HepG2 (cell line): Measurements from ENCODE around the gene CYB561. TPM values are rescaled to one million over a fixed set of nuclear protein-coding genes. Genes with fewer than 3 reads are reported as not detected.

ENCODE experiments used
- ATAC-seq: fragments of 200-7000 bp; cut with Tn5 transposase; 3 replicates; pipeline ENCODE4 v1.9.1; 2020; ENCODE audit warnings: mild to moderate bottlenecking, moderate library complexity
- BruUV-seq: library from RNA; stranded (reverse); fragments of 400-500 nt; replicated peaks from 2 replicates; lab custom pipeline; 2021; lab: Mats Ljungman, UMichigan
- CTCF ChIA-PET: fragments of 300-600 bp; formaldehyde crosslinking; extraction: SDS; loops from one replicate; lab custom pipeline; 2021; ENCODE audit warnings: low total read pairs, inconsistent platforms, low intra/inter-chr PET ratio; lab: Yijun Ruan, JAX
- POLR2A ChIA-PET: fragments of 350-600 bp; sonication (Branson Sonifier 250); formaldehyde crosslinking; loops from one replicate; lab custom pipeline; 2020; ENCODE audit warnings: antibody characterized with exemption, inconsistent platforms; lab: Yijun Ruan, JAX
- DNase-seq: peaks from one replicate; pipeline ENCODE4 v3.0.0-alpha.2; 2015; ENCODE audit warnings: low spot score
- FAIRE-seq: peaks from 3 replicates; lab custom pipeline; 2011; peaks lifted over from hg19 to GRCh38; lab: Jason Lieb, UNC
- H2AFZ ChIP-seq: one replicate; pipeline ENCODE4 v1.6.1; 2011; ENCODE audit warnings: low read length, inconsistent platforms
- H3K27ac ChIP-seq: fragments of 300-600 bp; 3 replicates; pipeline ENCODE4 v1.8.0; 2011; ENCODE audit warnings: mixed run types, mild to moderate bottlenecking, mixed read lengths, low read length, inconsistent platforms; ENCODE audit not compliant: insufficient read depth; ENCODE audit errors: extremely low read length
- H3K27me3 ChIP-seq, 2 experiments: fragments of 200-600 bp in 1 of 2; 2 replicates in 1 of 2; 3 replicates in 1 of 2; pipeline versions ENCODE4 v1.6.0 to v1.8.0; 2011; ENCODE audit warnings: low read length in 2 of 2, mild to moderate bottlenecking in 2 of 2, moderate library complexity in 2 of 2, inconsistent platforms in 1 of 2; ENCODE audit not compliant: insufficient read depth in 2 of 2, control insufficient read depth in 1 of 2
- H3K36me3 ChIP-seq, 2 experiments: fragments of 200-600 bp in 1 of 2; replicated peaks in 1 of 2; 2 replicates in 1 of 2; 3 replicates in 1 of 2; pipeline versions ENCODE4 v1.5.1 to v1.8.0; 2011; ENCODE audit warnings: low read length in 2 of 2, inconsistent platforms in 1 of 2; ENCODE audit not compliant: insufficient read depth in 2 of 2, control insufficient read depth in 1 of 2
- H3K4me1 ChIP-seq: 2 replicates; pipeline ENCODE4 v1.5.1; 2012; ENCODE audit warnings: low read length, inconsistent platforms; ENCODE audit not compliant: insufficient read depth
- H3K4me2 ChIP-seq: 2 replicates; pipeline ENCODE4 v1.6.0; 2011; ENCODE audit warnings: low read depth, low read length, inconsistent platforms
- H3K4me3 ChIP-seq, 3 experiments: fragments of 200-600 bp in 1 of 3; sonication (generic), shearing (Covaris generic) in 1 of 3; replicated peaks in 1 of 3; 2 replicates each; pipeline ENCODE4 v1.5.1; 2011 to 2016; ENCODE audit warnings: low read length in 3 of 3, inconsistent platforms in 2 of 3, low read depth in 2 of 3, mild to moderate bottlenecking in 2 of 3, control low read depth in 1 of 3, mixed read lengths in 1 of 3; ENCODE audit not compliant: insufficient read depth in 1 of 3
- H3K79me2 ChIP-seq: one replicate; pipeline ENCODE4 v1.6.1; 2011; ENCODE audit warnings: low read length, inconsistent platforms; ENCODE audit not compliant: insufficient read depth
- H3K9ac ChIP-seq: 2 replicates; pipeline ENCODE4 v1.6.0; 2011; ENCODE audit warnings: mild to moderate bottlenecking, low read depth, low read length, inconsistent platforms; ENCODE audit not compliant: insufficient read depth
- H3K9me3 ChIP-seq: 2 replicates; pipeline ENCODE4 v1.5.1; 2012; ENCODE audit warnings: mild to moderate bottlenecking, low read length
- H4K20me1 ChIP-seq: 2 replicates; pipeline ENCODE4 v1.6.0; 2011; ENCODE audit warnings: inconsistent platforms, mild to moderate bottlenecking, low read length, moderate library complexity; ENCODE audit not compliant: insufficient read depth
- ATF6 ChIP-seq: sonication (generic); formaldehyde crosslinking; conservative IDR thresholded peaks from 2 replicates; pipeline ENCODE4 v1.4.0; 2020; ENCODE audit warnings: missing genetic modification reagents
- BHLHE40 ChIP-seq: IDR thresholded peaks from 2 replicates; pipeline ENCODE4 v1.6.1; 2011; ENCODE audit warnings: low read length, improper control_type of control experiment
- CREB1 ChIP-seq, 2 experiments: fragments of 450-650 bp in 1 of 2; IDR thresholded peaks; 2 replicates each; pipeline ENCODE4 v1.6.1; 2016 to 2017; ENCODE audit warnings: control low read depth in 1 of 2, mild to moderate bottlenecking in 1 of 2, missing compliant biosample characterization in 1 of 2, missing genetic modification characterization in 1 of 2
- HES4 ChIP-seq: sonication (generic); formaldehyde crosslinking; IDR thresholded peaks from 2 replicates; pipeline ENCODE4 v1.9.0; 2021; ENCODE audit warnings: mild to moderate bottlenecking, missing genetic modification reagents, borderline replicate concordance
- HOXA5 ChIP-seq: sonication (generic); formaldehyde crosslinking; IDR thresholded peaks from 2 replicates; pipeline ENCODE4 v1.4.0; 2020; ENCODE audit warnings: missing genetic modification reagents
- NFE2L2 ChIP-seq: fragments of 150-350 bp; IDR thresholded peaks from 2 replicates; pipeline ENCODE4 v1.6.1; 2014; ENCODE audit warnings: low read length
- PCBP2 ChIP-seq: fragments of 200-400 bp; formaldehyde crosslinking; optimal IDR thresholded peaks from 2 replicates; pipeline ENCODE3; 2018; ENCODE audit warnings: low read length, low read depth; ENCODE audit not compliant: poor library complexity, severe bottlenecking
- TEAD3 ChIP-seq: optimal IDR thresholded peaks from 2 replicates; pipeline ENCODE3; 2016; ENCODE audit warnings: borderline replicate concordance
- ZBTB20 ChIP-seq: sonication (generic); formaldehyde crosslinking; IDR thresholded peaks from 2 replicates; pipeline ENCODE4 v1.8.1; 2023; ENCODE audit warnings: missing genetic modification reagents, low read depth, mild to moderate bottlenecking, borderline replicate concordance
- ZNF546 ChIP-seq: sonication (generic); formaldehyde crosslinking; conservative IDR thresholded peaks from 2 replicates; pipeline ENCODE4 v1.8.1; 2023; ENCODE audit warnings: mild to moderate bottlenecking, missing genetic modification reagents
- ZNF577 ChIP-seq: sonication (generic); formaldehyde crosslinking; IDR thresholded peaks from 2 replicates; pipeline ENCODE4 v1.4.0; 2020; ENCODE audit warnings: mild to moderate bottlenecking, low read depth, missing genetic modification reagents, borderline replicate concordance
- ZNF672 ChIP-seq: sonication (generic); formaldehyde crosslinking; IDR thresholded peaks from 2 replicates; pipeline ENCODE4 v1.8.1; 2022; ENCODE audit warnings: missing genetic modification reagents
- WGBS: methylation state at CpG from one replicate; pipeline ENCODE4 v1.1.6; 2017; ENCODE audit warnings: low lambda C conversion rate; 5-methylcytosine and 5-hydroxymethylcytosine counted together
- in situ Hi-C: cut with HindIII; loops from 2 replicates; pipeline ENCODE4 v1.10.0; 2017; ENCODE audit warnings: low pct_unique_long_range_greater_than_20kb; ENCODE audit not compliant: extremely low pct_ligation_motif_present
- intact Hi-C: fragments of 100-400 bp; cut with micrococcal nuclease; formaldehyde crosslinking; loops from one replicate; pipeline ENCODE4 v1.10.0; 2022; ENCODE audit not compliant: unreplicated experiment
- polyA plus RNA-seq, 8 experiments: library from polyadenylated mRNA; depleted of rRNA in 3 of 8; stranded (reverse) in 7 of 8; unstranded in 1 of 8; fragments of >200 nt; fragmentation: Illumina TruSeq in 4 of 8; extraction: Trizol in 4 of 8; gene quantifications; 2 replicates each; pipeline versions ENCODE4 v1.2.1 to v1.2.3, GENCODE V29; 2011 to 2016; ENCODE audit warnings: low read depth in 4 of 8, missing spikeins in 1 of 8, mixed read lengths in 1 of 8; ENCODE audit not compliant: insufficient read depth in 1 of 8
- total RNA-seq, 5 experiments: library from RNA; depleted of rRNA; stranded (reverse); fragments of >200 nt; fragmentation: Illumina TruSeq; extraction: Trizol; gene quantifications; 2 replicates each; pipeline ENCODE4 v1.2.3, GENCODE V29; 2016; ENCODE audit warnings: low read depth in 1 of 5
- TF ChIP-seq, protein P1 (sequence below): sonication (generic); formaldehyde crosslinking; IDR thresholded peaks from 2 replicates; pipeline ENCODE4 v1.4.0; 2020; ENCODE audit warnings: mild to moderate bottlenecking, low read depth, missing genetic modification reagents
- TF ChIP-seq, protein P2 (sequence below): IDR thresholded peaks from 2 replicates; pipeline ENCODE4 v1.6.1; 2018; ENCODE audit warnings: missing genetic modification reagents, mild to moderate bottlenecking, missing compliant biosample characterization

The CYB561 gene
- total and polyA plus RNA-seq, 2 of the 13 experiments (the other 11 are each of a cell fraction or from before 2014, with no cell fraction given) = 1.5 to 6.7 TPM

GRCh38 chr17:63450551-63450950, 4.4 kb upstream of the CYB561 start (continued):
- TF ChIP-seq CREB1 (IDR thresholded peaks at IDR 0.05) = no peak
- TF ChIP-seq CREB1 (CRISPR knock-in tag; IDR thresholded peaks at IDR 0.05) = no peak
- TF ChIP-seq BHLHE40 = no peak
- TF ChIP-seq, protein P1, sequence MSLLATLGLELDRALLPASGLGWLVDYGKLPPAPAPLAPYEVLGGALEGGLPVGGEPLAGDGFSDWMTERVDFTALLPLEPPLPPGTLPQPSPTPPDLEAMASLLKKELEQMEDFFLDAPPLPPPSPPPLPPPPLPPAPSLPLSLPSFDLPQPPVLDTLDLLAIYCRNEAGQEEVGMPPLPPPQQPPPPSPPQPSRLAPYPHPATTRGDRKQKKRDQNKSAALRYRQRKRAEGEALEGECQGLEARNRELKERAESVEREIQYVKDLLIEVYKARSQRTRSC = no peak
- TF ChIP-seq, all 625 proteins: peak for 0

DNA sequence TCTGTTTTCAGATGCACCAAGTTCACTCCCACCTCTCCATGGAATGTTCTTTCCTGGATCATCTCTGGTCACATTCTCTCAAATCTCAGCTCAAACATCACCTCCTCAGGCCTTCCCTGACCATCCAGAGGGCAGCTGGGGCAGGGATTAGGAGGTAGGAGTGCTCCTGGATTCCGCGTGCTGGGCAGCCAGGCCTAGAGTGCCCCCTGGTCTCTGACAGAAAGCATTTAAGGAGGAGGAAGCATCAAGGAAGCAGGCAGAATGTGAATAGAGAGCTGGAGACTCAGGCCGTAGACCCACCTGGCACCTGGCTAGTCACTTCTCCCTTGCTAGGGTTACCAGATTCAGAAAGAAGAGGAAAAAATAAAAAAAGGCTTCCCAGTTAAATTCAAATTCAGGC, 2.5 kb upstream of the CYB561 start:
- H3K4me2 ChIP-seq = no peak overlapping the region
- H3K4me3 ChIP-seq = no peak overlapping the region
- H3K9me3 ChIP-seq = no peaks in the 10 kb centered on the region
- peaks cover 25% of the 10 kb centered on the region for H3K4me1 ChIP-seq
- H2AFZ ChIP-seq = no peak overlapping the region
- in situ Hi-C loops (no loop called here), intact Hi-C loops (no loop called here)
- H3K79me2 ChIP-seq = no peaks in the 10 kb centered on the region
- POLR2A ChIA-PET = no interaction called here
- TF ChIP-seq ATF6 (CRISPR knock-in tag) (no peak), ZBTB20 (no peak), ZNF577 (CRISPR knock-in tag) (no peak), PCBP2 (no peak), NFE2L2 (no peak), HES4 (CRISPR knock-in tag) (no peak), ZNF546 (no peak), HOXA5 (CRISPR knock-in tag) (no peak), TEAD3 (CRISPR knock-in tag) (no peak), ZNF672 (no peak)
- TF ChIP-seq, protein P2, sequence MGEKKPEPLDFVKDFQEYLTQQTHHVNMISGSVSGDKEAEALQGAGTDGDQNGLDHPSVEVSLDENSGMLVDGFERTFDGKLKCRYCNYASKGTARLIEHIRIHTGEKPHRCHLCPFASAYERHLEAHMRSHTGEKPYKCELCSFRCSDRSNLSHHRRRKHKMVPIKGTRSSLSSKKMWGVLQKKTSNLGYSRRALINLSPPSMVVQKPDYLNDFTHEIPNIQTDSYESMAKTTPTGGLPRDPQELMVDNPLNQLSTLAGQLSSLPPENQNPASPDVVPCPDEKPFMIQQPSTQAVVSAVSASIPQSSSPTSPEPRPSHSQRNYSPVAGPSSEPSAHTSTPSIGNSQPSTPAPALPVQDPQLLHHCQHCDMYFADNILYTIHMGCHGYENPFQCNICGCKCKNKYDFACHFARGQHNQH (CRISPR knock-in tag) = no peak
- BruUV-seq = no TSS peak
- no peaks in the 10 kb centered on the region for H4K20me1 ChIP-seq
- DNase-seq (no peak), ATAC-seq (no peak), FAIRE-seq (no peak)
- WGBS = 38% methylated on average over 3 of the region's 3 CpGs
- H3K27me3 ChIP-seq = peaks cover 8 to 49% of the 10 kb centered on the region in 2 experiments; a peak in 4 of 5 replicates
- CTCF ChIA-PET = no interaction called here
- H3K36me3 ChIP-seq = no peaks in the 10 kb centered on the region
- H3K27ac ChIP-seq = no peak overlapping the region
- no peak overlapping the region for H3K9ac ChIP-seq
